ENCODE data around the gene COL6A1.

DNA sequence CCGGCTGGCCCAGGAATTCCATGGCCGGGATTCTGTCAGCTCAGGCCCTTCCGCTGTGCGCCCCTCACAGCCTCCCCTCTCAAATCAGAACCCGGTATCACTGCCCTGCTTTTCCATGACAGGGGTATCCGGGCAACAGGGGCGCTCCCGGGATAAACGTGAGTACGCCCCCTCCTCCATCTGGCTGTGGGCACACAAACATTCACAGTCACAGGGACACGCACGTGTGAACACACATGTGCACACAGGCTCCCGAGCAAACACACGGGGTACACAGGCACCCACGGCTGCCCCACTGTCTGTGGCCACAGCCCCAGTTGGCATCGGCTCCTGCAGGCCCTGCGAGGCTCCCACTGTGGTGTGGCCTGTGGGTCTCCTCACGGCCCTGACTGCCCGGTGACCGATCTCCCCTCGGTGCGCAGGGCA lies 16.7 kb downstream of the COL6A1 start:
- TF ChIP-seq KDM5A (IDR thresholded peaks at IDR 0.05) (no peak), RNF2 (IDR thresholded peaks at IDR 0.05; ENCODE audit: borderline replicate concordance, low read depth) (no peak), EP300 (IDR thresholded peaks at IDR 0.05) (no peak), ZC3H11A (IDR thresholded peaks at IDR 0.05) (no peak), GATA3 (IDR thresholded peaks at IDR 0.05; ENCODE audit: borderline replicate concordance) (no peak)
- TF ChIP-seq, protein P1, sequence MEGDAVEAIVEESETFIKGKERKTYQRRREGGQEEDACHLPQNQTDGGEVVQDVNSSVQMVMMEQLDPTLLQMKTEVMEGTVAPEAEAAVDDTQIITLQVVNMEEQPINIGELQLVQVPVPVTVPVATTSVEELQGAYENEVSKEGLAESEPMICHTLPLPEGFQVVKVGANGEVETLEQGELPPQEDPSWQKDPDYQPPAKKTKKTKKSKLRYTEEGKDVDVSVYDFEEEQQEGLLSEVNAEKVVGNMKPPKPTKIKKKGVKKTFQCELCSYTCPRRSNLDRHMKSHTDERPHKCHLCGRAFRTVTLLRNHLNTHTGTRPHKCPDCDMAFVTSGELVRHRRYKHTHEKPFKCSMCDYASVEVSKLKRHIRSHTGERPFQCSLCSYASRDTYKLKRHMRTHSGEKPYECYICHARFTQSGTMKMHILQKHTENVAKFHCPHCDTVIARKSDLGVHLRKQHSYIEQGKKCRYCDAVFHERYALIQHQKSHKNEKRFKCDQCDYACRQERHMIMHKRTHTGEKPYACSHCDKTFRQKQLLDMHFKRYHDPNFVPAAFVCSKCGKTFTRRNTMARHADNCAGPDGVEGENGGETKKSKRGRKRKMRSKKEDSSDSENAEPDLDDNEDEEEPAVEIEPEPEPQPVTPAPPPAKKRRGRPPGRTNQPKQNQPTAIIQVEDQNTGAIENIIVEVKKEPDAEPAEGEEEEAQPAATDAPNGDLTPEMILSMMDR (IDR thresholded peaks at IDR 0.05), result no peak

Measured in A549 (cell line).